Measurements from ENCODE around the gene F2RL3. TPM values are rescaled to one million over a fixed set of nuclear protein-coding genes. Genes with fewer than 3 reads are reported as not detected.

Gene F2RL3
- total and polyA plus RNA-seq, 9 of the 15 experiments (the other 6 are each of a cell fraction or from before 2014, with no cell fraction given), result 1.4 to 27.6 (median 11.9) TPM

DNA sequence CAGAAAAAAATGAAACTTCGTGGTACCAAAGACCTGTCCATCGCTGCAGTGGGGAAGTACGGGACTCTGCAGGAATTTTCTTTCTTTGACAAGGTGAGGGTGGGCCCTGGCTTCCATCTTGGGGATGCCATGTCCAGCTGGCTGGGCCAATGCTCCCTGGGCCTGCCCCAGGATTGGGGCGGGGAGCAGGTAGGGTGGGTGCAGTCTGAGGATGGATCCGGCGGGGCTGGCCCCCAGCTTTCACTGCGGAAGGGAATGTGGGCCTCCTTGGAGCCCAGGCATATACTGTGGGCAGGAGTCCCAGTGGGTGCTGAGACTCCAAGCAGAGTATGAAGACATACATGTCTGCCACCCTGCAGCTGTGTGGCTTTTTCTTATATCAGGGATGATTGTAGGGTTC is 35.7 kb upstream of the F2RL3 start (continued):
- TF ChIP-seq GTF2B (IDR thresholded peaks at IDR 0.05; ENCODE audit: extremely low read depth, insufficient read length) (no peak), ZBTB1 (CRISPR knock-in tag; IDR thresholded peaks at IDR 0.05; ENCODE audit: borderline replicate concordance, low read depth) (no peak), ZNF121 (CRISPR knock-in tag; conservative IDR thresholded peaks at IDR 0.05) (no peak), ZNF217 (CRISPR knock-in tag; IDR thresholded peaks at IDR 0.05) (no peak), ZNF263 (CRISPR knock-in tag; IDR thresholded peaks at IDR 0.05; ENCODE audit: borderline replicate concordance) (no peak), CBFA2T2 (conservative IDR thresholded peaks at IDR 0.05) (no peak), ZNF518B (CRISPR knock-in tag; IDR thresholded peaks at IDR 0.05) (no peak), NCOR1 (IDR thresholded peaks at IDR 0.05) (no peak), POLR2G (IDR thresholded peaks at IDR 0.05; ENCODE audit: low read depth, low read length) (no peak)
- TF ChIP-seq, protein P1, sequence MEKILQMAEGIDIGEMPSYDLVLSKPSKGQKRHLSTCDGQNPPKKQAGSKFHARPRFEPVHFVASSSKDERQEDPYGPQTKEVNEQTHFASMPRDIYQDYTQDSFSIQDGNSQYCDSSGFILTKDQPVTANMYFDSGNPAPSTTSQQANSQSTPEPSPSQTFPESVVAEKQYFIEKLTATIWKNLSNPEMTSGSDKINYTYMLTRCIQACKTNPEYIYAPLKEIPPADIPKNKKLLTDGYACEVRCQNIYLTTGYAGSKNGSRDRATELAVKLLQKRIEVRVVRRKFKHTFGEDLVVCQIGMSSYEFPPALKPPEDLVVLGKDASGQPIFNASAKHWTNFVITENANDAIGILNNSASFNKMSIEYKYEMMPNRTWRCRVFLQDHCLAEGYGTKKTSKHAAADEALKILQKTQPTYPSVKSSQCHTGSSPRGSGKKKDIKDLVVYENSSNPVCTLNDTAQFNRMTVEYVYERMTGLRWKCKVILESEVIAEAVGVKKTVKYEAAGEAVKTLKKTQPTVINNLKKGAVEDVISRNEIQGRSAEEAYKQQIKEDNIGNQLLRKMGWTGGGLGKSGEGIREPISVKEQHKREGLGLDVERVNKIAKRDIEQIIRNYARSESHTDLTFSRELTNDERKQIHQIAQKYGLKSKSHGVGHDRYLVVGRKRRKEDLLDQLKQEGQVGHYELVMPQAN (IDR thresholded peaks at IDR 0.05; ENCODE audit: borderline replicate concordance), result no peak
- TF ChIP-seq, protein P2, sequence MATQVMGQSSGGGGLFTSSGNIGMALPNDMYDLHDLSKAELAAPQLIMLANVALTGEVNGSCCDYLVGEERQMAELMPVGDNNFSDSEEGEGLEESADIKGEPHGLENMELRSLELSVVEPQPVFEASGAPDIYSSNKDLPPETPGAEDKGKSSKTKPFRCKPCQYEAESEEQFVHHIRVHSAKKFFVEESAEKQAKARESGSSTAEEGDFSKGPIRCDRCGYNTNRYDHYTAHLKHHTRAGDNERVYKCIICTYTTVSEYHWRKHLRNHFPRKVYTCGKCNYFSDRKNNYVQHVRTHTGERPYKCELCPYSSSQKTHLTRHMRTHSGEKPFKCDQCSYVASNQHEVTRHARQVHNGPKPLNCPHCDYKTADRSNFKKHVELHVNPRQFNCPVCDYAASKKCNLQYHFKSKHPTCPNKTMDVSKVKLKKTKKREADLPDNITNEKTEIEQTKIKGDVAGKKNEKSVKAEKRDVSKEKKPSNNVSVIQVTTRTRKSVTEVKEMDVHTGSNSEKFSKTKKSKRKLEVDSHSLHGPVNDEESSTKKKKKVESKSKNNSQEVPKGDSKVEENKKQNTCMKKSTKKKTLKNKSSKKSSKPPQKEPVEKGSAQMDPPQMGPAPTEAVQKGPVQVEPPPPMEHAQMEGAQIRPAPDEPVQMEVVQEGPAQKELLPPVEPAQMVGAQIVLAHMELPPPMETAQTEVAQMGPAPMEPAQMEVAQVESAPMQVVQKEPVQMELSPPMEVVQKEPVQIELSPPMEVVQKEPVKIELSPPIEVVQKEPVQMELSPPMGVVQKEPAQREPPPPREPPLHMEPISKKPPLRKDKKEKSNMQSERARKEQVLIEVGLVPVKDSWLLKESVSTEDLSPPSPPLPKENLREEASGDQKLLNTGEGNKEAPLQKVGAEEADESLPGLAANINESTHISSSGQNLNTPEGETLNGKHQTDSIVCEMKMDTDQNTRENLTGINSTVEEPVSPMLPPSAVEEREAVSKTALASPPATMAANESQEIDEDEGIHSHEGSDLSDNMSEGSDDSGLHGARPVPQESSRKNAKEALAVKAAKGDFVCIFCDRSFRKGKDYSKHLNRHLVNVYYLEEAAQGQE (IDR thresholded peaks at IDR 0.05; ENCODE audit: borderline replicate concordance), result no peak
- TF ChIP-seq, protein P2 (CRISPR knock-in tag; IDR thresholded peaks at IDR 0.05; ENCODE audit: low read depth), result no peak
